H1 (cell line): ENCODE data around the gene LUC7L3. TPM values are rescaled to one million over a fixed set of nuclear protein-coding genes. Genes with fewer than 3 reads are reported as not detected.
A peak's percentile ranks its signal among the peaks of the same experiment; 100 is the strongest.

Source experiments
- CTCF ChIA-PET: fragments of 300-600 bp; sonication (Branson Sonifier 250); formaldehyde crosslinking; loops from one replicate; lab custom pipeline; 2021; ENCODE audit not compliant: partially characterized antibody; lab: Charles Lee
- POLR2A ChIA-PET: fragments of 300-600 bp; sonication (Branson Sonifier 250); formaldehyde crosslinking; loops from one replicate; lab custom pipeline; 2021; ENCODE audit warnings: inconsistent platforms; ENCODE audit not compliant: partially characterized antibody; lab: Charles Lee
- DNase-seq, 2 experiments: peaks; one replicate each; pipeline versions ENCODE4 v3.0.0 to v3.0.0-alpha.2; 2010 to 2022; ENCODE audit warnings: low spot score in 2 of 2, low read depth in 1 of 2, mixed read lengths in 1 of 2
- FAIRE-seq: peaks from 2 replicates; lab custom pipeline; 2011; peaks lifted over from hg19 to GRCh38; lab: Jason Lieb, UNC
- H2AFZ ChIP-seq: 2 replicates; pipeline ENCODE4 v1.8.1; 2012; ENCODE audit warnings: low read length, inconsistent platforms
- H2AK5ac ChIP-seq: 2 replicates; pipeline ENCODE4 v1.6.1; 2013; ENCODE audit warnings: low read depth, low read length
- H2BK120ac ChIP-seq: replicated peaks from 2 replicates; pipeline ENCODE3; 2013; ENCODE audit warnings: low read depth, low read length, inconsistent platforms
- H2BK12ac ChIP-seq: 2 replicates; pipeline ENCODE4 v1.6.1; 2013; ENCODE audit warnings: low read depth, low read length
- H2BK15ac ChIP-seq: 2 replicates; pipeline ENCODE4 v1.6.1; 2013; ENCODE audit warnings: low read length
- H2BK20ac ChIP-seq: 2 replicates; pipeline ENCODE4 v1.6.1; 2013; ENCODE audit warnings: low read length
- H2BK5ac ChIP-seq: 2 replicates; pipeline ENCODE4 v1.6.1; 2013; ENCODE audit warnings: low read depth, low read length
- H3K14ac ChIP-seq: 2 replicates; pipeline ENCODE4 v1.6.1; 2013; ENCODE audit warnings: inconsistent platforms; ENCODE audit not compliant: insufficient read length
- H3K18ac ChIP-seq: 2 replicates; pipeline ENCODE4 v1.6.1; 2013; ENCODE audit warnings: low read length; ENCODE audit errors: extremely low read depth
- H3K23ac ChIP-seq: 2 replicates; pipeline ENCODE4 v1.6.1; 2013; ENCODE audit warnings: inconsistent platforms; ENCODE audit not compliant: insufficient read length
- H3K23me2 ChIP-seq: 2 replicates; pipeline ENCODE4 v1.6.1; 2013; ENCODE audit warnings: low read depth, low read length
- H3K27ac ChIP-seq: 2 replicates; pipeline ENCODE4 v1.6.1; 2011; ENCODE audit warnings: low read depth, low read length, inconsistent platforms
- H3K27me3 ChIP-seq, 4 experiments: replicated peaks in 1 of 4; 1 replicate in 1 of 4; 2 replicates in 3 of 4; pipeline versions ENCODE4 v1.6.1 to v1.8.1; 2011 to 2013; ENCODE audit warnings: low read length in 3 of 4, mild to moderate bottlenecking in 3 of 4, inconsistent platforms in 2 of 4, mixed read lengths in 2 of 4, moderate library complexity in 1 of 4; ENCODE audit not compliant: control insufficient read depth in 3 of 4, insufficient read depth in 3 of 4; ENCODE audit errors: extremely low read depth in 1 of 4
- H3K36me3 ChIP-seq, 4 experiments: 2 replicates each; pipeline versions ENCODE4 v1.6.1 to v1.8.1; 2011 to 2013; ENCODE audit warnings: mild to moderate bottlenecking in 4 of 4, low read length in 3 of 4, moderate library complexity in 2 of 4, control low read depth in 1 of 4, inconsistent platforms in 1 of 4; ENCODE audit not compliant: insufficient read depth in 4 of 4, control insufficient read depth in 2 of 4
- H3K4ac ChIP-seq: replicated peaks from 2 replicates; pipeline ENCODE3; 2013; ENCODE audit warnings: low read length, low read depth, mixed read lengths, inconsistent platforms; ENCODE audit not compliant: insufficient read length
- H3K4me1 ChIP-seq, 4 experiments: replicated peaks in 1 of 4; 1 replicate in 1 of 4; 2 replicates in 3 of 4; pipeline versions ENCODE4 v1.6.1 to v1.8.1; 2011 to 2013; ENCODE audit warnings: low read length in 3 of 4, inconsistent platforms in 2 of 4, mixed read lengths in 1 of 4; ENCODE audit not compliant: insufficient read depth in 4 of 4, control insufficient read depth in 3 of 4
- H3K4me2 ChIP-seq, 2 experiments: 2 replicates each; pipeline versions ENCODE4 v1.6.1 to v1.8.1; 2011 to 2013; ENCODE audit warnings: low read depth in 2 of 2, low read length in 2 of 2, control low read depth in 1 of 2, inconsistent platforms in 1 of 2, mild to moderate bottlenecking in 1 of 2; ENCODE audit not compliant: insufficient read depth in 1 of 2
- H3K4me3 ChIP-seq, 4 experiments: fragments of 200-600, 300-600 bp in 1 of 4; sonication (generic), shearing (Covaris generic), sonication (Bioruptor Twin) in 1 of 4; 2 replicates each; pipeline versions ENCODE4 v1.5.1 to v1.8.1; 2011 to 2016; ENCODE audit warnings: low read length in 4 of 4, low read depth in 3 of 4, control low read depth in 2 of 4, inconsistent platforms in 2 of 4, mild to moderate bottlenecking in 2 of 4, mixed read lengths in 1 of 4, moderate library complexity in 1 of 4; ENCODE audit not compliant: insufficient read depth in 2 of 4; ENCODE audit errors: extremely low read depth in 1 of 4
- H3K56ac ChIP-seq: replicated peaks from 2 replicates; pipeline ENCODE3; 2013; ENCODE audit warnings: low read depth, mild to moderate bottlenecking, mixed read lengths, low read length, inconsistent platforms; ENCODE audit not compliant: insufficient read length
- H3K79me1 ChIP-seq: 2 replicates; pipeline ENCODE4 v1.6.1; 2013; ENCODE audit warnings: low read depth, low read length, control low read depth
- H3K79me2 ChIP-seq, 2 experiments: 2 replicates each; pipeline versions ENCODE4 v1.6.1 to v1.8.1; 2012 to 2013; ENCODE audit warnings: low read length in 2 of 2, mild to moderate bottlenecking in 2 of 2, inconsistent platforms in 1 of 2; ENCODE audit not compliant: insufficient read depth in 2 of 2, control insufficient read depth in 1 of 2
- H3K9ac ChIP-seq, 4 experiments: replicated peaks in 1 of 4; 1 replicate in 1 of 4; 2 replicates in 3 of 4; pipeline versions ENCODE4 v1.6.1 to v1.8.1; 2011 to 2013; ENCODE audit warnings: low read depth in 3 of 4, low read length in 3 of 4, control low read depth in 2 of 4, mild to moderate bottlenecking in 2 of 4, moderate library complexity in 2 of 4, inconsistent platforms in 1 of 4; ENCODE audit errors: extremely low read depth in 1 of 4
- H3K9me3 ChIP-seq, 2 experiments: 2 replicates each; pipeline versions ENCODE4 v1.6.1 to v1.8.1; 2012 to 2013; ENCODE audit warnings: mild to moderate bottlenecking in 2 of 2, moderate library complexity in 2 of 2, control low read depth in 1 of 2, inconsistent platforms in 1 of 2, low read depth in 1 of 2, low read length in 1 of 2, mixed read lengths in 1 of 2; ENCODE audit not compliant: insufficient read depth in 2 of 2
- H4K20me1 ChIP-seq, 2 experiments: replicated peaks in 1 of 2; 2 replicates each; pipeline versions ENCODE3 to v1.8.1; 2011 to 2013; ENCODE audit warnings: inconsistent platforms in 2 of 2, low read length in 2 of 2, mild to moderate bottlenecking in 1 of 2; ENCODE audit not compliant: insufficient read depth in 2 of 2, control insufficient read depth in 1 of 2
- H4K5ac ChIP-seq: 2 replicates; pipeline ENCODE4 v1.6.1; 2013; ENCODE audit warnings: low read length, low read depth, mixed read lengths, inconsistent platforms; ENCODE audit not compliant: insufficient read length
- H4K8ac ChIP-seq: 2 replicates; pipeline ENCODE4 v1.8.0; 2013; ENCODE audit warnings: mild to moderate bottlenecking, moderate library complexity, low read length, inconsistent platforms; ENCODE audit not compliant: insufficient read depth; ENCODE audit errors: extremely low read depth
- H4K91ac ChIP-seq: replicated peaks from 2 replicates; pipeline ENCODE3; 2013; ENCODE audit warnings: low read length, mixed read lengths, inconsistent platforms; ENCODE audit not compliant: insufficient read length
- ATF2 ChIP-seq: IDR thresholded peaks from 2 replicates; pipeline ENCODE4 v1.6.1; 2012; ENCODE audit warnings: low read length, inconsistent platforms
- CEBPB ChIP-seq: IDR thresholded peaks from 2 replicates; pipeline ENCODE4 v1.6.1; 2012; ENCODE audit warnings: low read depth, low read length
- POU5F1 ChIP-seq: IDR thresholded peaks from 2 replicates; pipeline ENCODE4 v1.6.1; 2011; ENCODE audit warnings: low read depth, mild to moderate bottlenecking, low read length, moderate library complexity
- RNF2 ChIP-seq: fragments of 200-900, 300-1000 bp; sonication (generic); IDR thresholded peaks from 2 replicates; pipeline ENCODE4 v1.7.1; 2016; ENCODE audit warnings: borderline replicate concordance, low read depth, mild to moderate bottlenecking, antibody characterized with exemption, low read length; ENCODE audit not compliant: poor library complexity, severe bottlenecking; ENCODE audit errors: missing control alignments
- SP2 ChIP-seq: IDR thresholded peaks from 2 replicates; pipeline ENCODE4 v1.6.1; 2012; ENCODE audit warnings: mild to moderate bottlenecking, low read length, inconsistent platforms
- WGBS, 2 experiments: shearing (Covaris generic) in 1 of 2; methylation state at CpG; one replicate each; pipeline versions ENCODE4 v1.1.6 to v1.1.7; 2013 to 2015; ENCODE audit warnings: low lambda C conversion rate in 2 of 2, mixed read lengths in 2 of 2, inconsistent platforms in 1 of 2, low coverage in 1 of 2, missing lambda C conversion rate in 1 of 2; ENCODE audit not compliant: insufficient replicate concordance in 2 of 2, insufficient coverage in 1 of 2, insufficient read length in 1 of 2; ENCODE audit errors: extremely low coverage in 1 of 2, missing lambda C conversion rate in 1 of 2; 5-methylcytosine and 5-hydroxymethylcytosine counted together
- polyA plus RNA-seq, 7 experiments: library from polyadenylated mRNA; depleted of rRNA in 3 of 7; stranded (reverse) in 5 of 7; unstranded in 2 of 7; fragments of >200 nt in 5 of 7; fragments of 200-250 nt in 2 of 7; gene quantifications; 1 replicate in 5 of 7; 2 replicates in 1 of 7; 4 replicates in 1 of 7; pipeline versions ENCODE4 v1.2.1 to v1.2.3, GENCODE V29; 2011 to 2013; ENCODE audit warnings: missing spikeins in 2 of 7, mixed read lengths in 2 of 7
- total RNA-seq: library from RNA; stranded (reverse); fragmentation: NEBNext Ultra II Directional; extraction: Animal tissue kit (Norgen Biotek cat#: 25700); gene quantifications from 2 replicates; pipeline ENCODE4 v1.2.1, GENCODE V29; 2021

The LUC7L3 gene
- total and polyA plus RNA-seq, 2 of the 8 experiments (the other 6 are each of a cell fraction or from before 2014, with no cell fraction given), result 102 to 126 TPM

- Histone ChIP-seq H2BK5ac (no peak overlapping the region), H3K56ac (no peak overlapping the region), H3K79me2 (no peaks in the 10 kb centered on the region), H3K4me3 (no peak overlapping the region), H3K4me2 (no peak overlapping the region), H3K14ac (no peak overlapping the region), H2BK15ac (no peak overlapping the region), H3K36me3 (no peaks in the 10 kb centered on the region), H3K27me3 (no peaks in the 10 kb centered on the region), H3K4ac (no peak overlapping the region), H4K20me1 (no peaks in the 10 kb centered on the region), H4K91ac (no peak overlapping the region), H2BK12ac (0 out of 2 replicates have a peak overlapping the region, but pooled peaks have one; percentile 17), H3K27ac (no peak overlapping the region), H2BK20ac (no peak overlapping the region), H3K4me1 (no peaks in the 10 kb centered on the region), H3K9ac (no peak overlapping the region), H2AK5ac (no peak overlapping the region), H3K23me2 (no peaks in the 10 kb centered on the region), H3K18ac (no peak overlapping the region), H4K8ac (no peak overlapping the region), H4K5ac (no peak overlapping the region), H3K9me3 (no peaks in the 10 kb centered on the region), H3K23ac (no peak overlapping the region), H2BK120ac (no peak overlapping the region), H2AFZ (peak overlapping the region; percentile 64; the same call in 1 of the 2 replicates), H3K79me1 (no peaks in the 10 kb centered on the region)
- POLR2A ChIA-PET, result interaction anchor here (0.5 kb wide), 1 partner anchor 363 kb away, joined by 3 read pairs; no protein-coding TSS in a partner anchor
- CTCF ChIA-PET, result interaction anchor here (0.6 to 4.0 kb wide), 7 partner anchors 18 to 98 kb away, joined by 3 to 17 read pairs (median 3); no protein-coding TSS in a partner anchor
- FAIRE-seq (no peak), DNase-seq (no peak)
- TF ChIP-seq ATF2, result no peak
- TF ChIP-seq POU5F1, result no peak
- TF ChIP-seq RNF2, result no peak
- TF ChIP-seq CEBPB, result no peak
- no peak for TF ChIP-seq SP2
- 87% methylated on average over 9 of the region's 9 CpGs; no CpG with 5 or more reads in 1 of the 2 experiments for WGBS, 2 experiments
These were observed 46.2 kb downstream of the LUC7L3 start for GRCh38 chr17:50765454-50766221.
